K562 (cell line): ENCODE results near the gene GEMIN7. TPM values are rescaled to one million over a fixed set of nuclear protein-coding genes. Genes with fewer than 3 reads are reported as not detected.

Experiments used
- ATAC-seq: fragments of 200-7000 bp; cut with Tn5 transposase; 3 replicates; pipeline ENCODE4 v1.9.1; 2020; ENCODE audit warnings: moderate library complexity
- BruUV-seq: library from RNA; stranded (reverse); fragments of 400-500 nt; replicated peaks from 2 replicates; lab custom pipeline; 2021; lab: Mats Ljungman, UMichigan
- CTCF ChIA-PET: fragments of 300-600 bp; formaldehyde crosslinking; extraction: SDS; loops from one replicate; lab custom pipeline; 2021; ENCODE audit warnings: low intra/inter-chr PET ratio; lab: Yijun Ruan, JAX
- POLR2A ChIA-PET: fragments of 300-600, 350-650 bp; sonication (Branson Sonifier 250); formaldehyde crosslinking; extraction: SDS; loops from one replicate; lab custom pipeline; 2021; ENCODE audit warnings: antibody characterized with exemption, inconsistent platforms; lab: Yijun Ruan, JAX
- DNase-seq, 4 experiments: peaks; one replicate each; pipeline versions ENCODE4 v3.0.0 to v3.0.0-alpha.2; 2011 to 2018; ENCODE audit warnings: low spot score in 3 of 4, mixed read lengths in 3 of 4; ENCODE audit errors: extremely low read depth in 1 of 4
- FAIRE-seq: peaks from 2 replicates; lab custom pipeline; 2011; peaks lifted over from hg19 to GRCh38; lab: Jason Lieb, UNC
- H2AFZ ChIP-seq: 2 replicates; pipeline ENCODE4 v1.6.0; 2011; ENCODE audit warnings: low read depth, low read length, control low read depth, inconsistent platforms
- H3K27ac ChIP-seq: fragments of 200-600 bp; 3 replicates; pipeline ENCODE4 v1.8.0; 2011; ENCODE audit warnings: low read depth, mild to moderate bottlenecking, control low read depth, inconsistent platforms, low read length, moderate library complexity, mixed read lengths; ENCODE audit errors: extremely low read depth
- H3K27me3 ChIP-seq, 2 experiments: fragments of 300-600 bp in 1 of 2; 2 replicates in 1 of 2; 3 replicates in 1 of 2; pipeline versions ENCODE4 v1.6.0 to v1.8.0; 2011; ENCODE audit warnings: inconsistent platforms in 2 of 2, low read length in 2 of 2, mild to moderate bottlenecking in 1 of 2, mixed read lengths in 1 of 2, moderate library complexity in 1 of 2; ENCODE audit not compliant: control insufficient read depth in 2 of 2, insufficient read depth in 2 of 2
- H3K36me3 ChIP-seq: fragments of 300-600 bp; 3 replicates; pipeline ENCODE4 v1.8.0; 2011; ENCODE audit warnings: mild to moderate bottlenecking, low read length, inconsistent platforms; ENCODE audit not compliant: control insufficient read depth, insufficient read depth
- H3K4me1 ChIP-seq, 2 experiments: fragments of 200-600 bp in 1 of 2; replicated peaks in 1 of 2; 2 replicates in 1 of 2; 3 replicates in 1 of 2; pipeline versions ENCODE4 v1.5.1 to v1.8.0; 2011; ENCODE audit warnings: inconsistent platforms in 2 of 2, low read length in 2 of 2, mild to moderate bottlenecking in 1 of 2, mixed read lengths in 1 of 2, moderate library complexity in 1 of 2; ENCODE audit not compliant: control insufficient read depth in 2 of 2, insufficient read depth in 2 of 2
- H3K4me2 ChIP-seq: 2 replicates; pipeline ENCODE4 v1.6.1; 2011; ENCODE audit warnings: low read length, control low read depth, inconsistent platforms, mixed read lengths; ENCODE audit not compliant: insufficient read depth
- H3K4me3 ChIP-seq: fragments of 200-600 bp; sonication (generic), shearing (Covaris generic); 2 replicates; pipeline ENCODE4 v1.5.1; 2016; ENCODE audit warnings: control low read depth, inconsistent platforms
- H3K79me2 ChIP-seq: fragments of 200-600 bp; 3 replicates; pipeline ENCODE4 v1.8.0; 2011; ENCODE audit warnings: low read length, inconsistent platforms; ENCODE audit not compliant: control insufficient read depth, insufficient read depth
- H3K9ac ChIP-seq, 2 experiments: 2 replicates each; pipeline versions ENCODE4 v1.6.0 to v1.6.1; 2011; ENCODE audit warnings: low read depth in 2 of 2, low read length in 2 of 2, control low read depth in 1 of 2, inconsistent platforms in 1 of 2, mild to moderate bottlenecking in 1 of 2, mixed read lengths in 1 of 2; ENCODE audit not compliant: insufficient read depth in 1 of 2
- H3K9me1 ChIP-seq: one replicate; pipeline ENCODE4 v1.6.0; 2011; ENCODE audit warnings: inconsistent platforms, mild to moderate bottlenecking, low read length, moderate library complexity; ENCODE audit not compliant: control insufficient read depth, insufficient read depth
- H3K9me3 ChIP-seq: replicated peaks from 2 replicates; pipeline ENCODE4 v1.5.1; 2011; ENCODE audit warnings: low read depth, low read length, inconsistent platforms; ENCODE audit not compliant: control insufficient read depth, insufficient read depth
- H4K20me1 ChIP-seq: replicated peaks from 2 replicates; pipeline ENCODE4 v1.6.1; 2011; ENCODE audit warnings: low read length, inconsistent platforms, mixed read lengths; ENCODE audit not compliant: control insufficient read depth, insufficient read depth
- CBX5 ChIP-seq: IDR thresholded peaks from 2 replicates; pipeline ENCODE4 v1.6.1; 2014; ENCODE audit warnings: low read depth, borderline replicate concordance
- DMBX1 ChIP-seq: fragments of 250-450 bp; sonication (Bioruptor Pico); IDR thresholded peaks from 2 replicates; pipeline ENCODE4 v1.8.0; 2022; ENCODE audit warnings: inconsistent platforms, mild to moderate bottlenecking, moderate library complexity, borderline replicate concordance
- GABPB1 ChIP-seq: sonication (generic); formaldehyde crosslinking; IDR thresholded peaks from 2 replicates; pipeline ENCODE4 v1.8.0; 2022; ENCODE audit warnings: mild to moderate bottlenecking, missing genetic modification reagents
- KLF13 ChIP-seq: fragments of 450-650 bp; IDR thresholded peaks from 2 replicates; pipeline ENCODE4 v1.6.1; 2016; ENCODE audit warnings: missing genetic modification characterization, low read depth, mild to moderate bottlenecking, missing compliant biosample characterization, moderate library complexity, borderline replicate concordance
- MYNN ChIP-seq, 2 experiments: sonication (generic); formaldehyde crosslinking in 1 of 2; IDR thresholded peaks; 2 replicates each; pipeline versions ENCODE4 v1.5.0 to v1.6.1; 2016 to 2020; ENCODE audit warnings: antibody characterized with exemption in 1 of 2, missing genetic modification reagents in 1 of 2
- POLR2H ChIP-seq: IDR thresholded peaks from 2 replicates; pipeline ENCODE4 v1.6.1; 2016; ENCODE audit warnings: missing genetic modification characterization, low read depth, mild to moderate bottlenecking, control low read depth, missing compliant biosample characterization, moderate library complexity
- RBFOX2 ChIP-seq: fragments of 200-400 bp; formaldehyde crosslinking; IDR thresholded peaks from 2 replicates; pipeline ENCODE4 v1.6.1; 2017; ENCODE audit warnings: low read depth, mild to moderate bottlenecking, low read length, moderate library complexity
- REST ChIP-seq, 2 experiments: fragments of 450-650 bp; formaldehyde crosslinking in 1 of 2; IDR thresholded peaks; 2 replicates each; pipeline versions ENCODE4 v1.4.0 to v1.6.1; 2014 to 2020; ENCODE audit warnings: mild to moderate bottlenecking in 2 of 2, borderline replicate concordance in 1 of 2, low read depth in 1 of 2
- SNRNP70 ChIP-seq: fragments of 200-400 bp; formaldehyde crosslinking; optimal IDR thresholded peaks from 2 replicates; pipeline ENCODE3; 2017; ENCODE audit warnings: low read depth, low read length
- TOE1 ChIP-seq, 2 experiments: fragments of 450-650 bp in 1 of 2; sonication (generic) in 1 of 2; formaldehyde crosslinking in 1 of 2; IDR thresholded peaks; 2 replicates each; pipeline versions ENCODE4 v1.7.1 to v1.8.0; 2016 to 2022; ENCODE audit warnings: borderline replicate concordance in 2 of 2, mild to moderate bottlenecking in 2 of 2, antibody characterized with exemption in 1 of 2, inconsistent platforms in 1 of 2, low read depth in 1 of 2, missing genetic modification reagents in 1 of 2, moderate library complexity in 1 of 2
- ZKSCAN1 ChIP-seq: fragments of 150-350 bp; IDR thresholded peaks from 2 replicates; pipeline ENCODE4 v1.6.1; 2016; ENCODE audit warnings: low read depth, low read length
- WGBS: fragments of 100-300 bp; shearing (Covaris generic); methylation state at CpG from one replicate; pipeline ENCODE4 v1.1.6; 2016; ENCODE audit warnings: low coverage, mixed read lengths; ENCODE audit not compliant: insufficient coverage; ENCODE audit errors: missing lambda C conversion rate; 5-methylcytosine and 5-hydroxymethylcytosine counted together
- in situ Hi-C: fragments of 300-500 bp; cut with MboI; formaldehyde crosslinking; loops from 4 replicates; pipeline ENCODE4 v1.15.0; 2018; ENCODE audit warnings: inconsistent platforms, mixed read lengths
- intact Hi-C: fragments of 100-400 bp; cut with micrococcal nuclease; formaldehyde crosslinking; loops from 2 replicates; pipeline ENCODE4 v1.14.2; 2022
- polyA plus RNA-seq, 8 experiments: library from polyadenylated mRNA; depleted of rRNA in 4 of 8; stranded (reverse) in 5 of 8; unstranded in 3 of 8; fragments of >200 nt; fragmentation: Nextera tagmentation in 2 of 8; fragmentation: Illumina TruSeq in 1 of 8; extraction: Ambion mirVana in 2 of 8; extraction: Trizol in 1 of 8; gene quantifications; 2 replicates each; pipeline versions ENCODE4 v1.2.1 to v1.2.3, GENCODE V29; 2011 to 2014; ENCODE audit warnings: inconsistent platforms in 1 of 8, missing spikeins in 1 of 8
- total RNA-seq, 7 experiments: library from RNA; depleted of rRNA in 6 of 7; stranded (reverse); fragments of >200 nt in 6 of 7; fragmentation: Illumina TruSeq in 2 of 7; extraction: Trizol in 2 of 7; gene quantifications; 2 replicates each; pipeline versions ENCODE4 v1.2.1 to v1.2.3, GENCODE V29; 2011 to 2021; ENCODE audit warnings: low replicate concordance in 1 of 7

GEMIN7 gene
- total and polyA plus RNA-seq, 9 of the 15 experiments (the other 6 are each of a cell fraction or from before 2014, with no cell fraction given), result 23.1 to 124 (median 54.9) TPM

DNA sequence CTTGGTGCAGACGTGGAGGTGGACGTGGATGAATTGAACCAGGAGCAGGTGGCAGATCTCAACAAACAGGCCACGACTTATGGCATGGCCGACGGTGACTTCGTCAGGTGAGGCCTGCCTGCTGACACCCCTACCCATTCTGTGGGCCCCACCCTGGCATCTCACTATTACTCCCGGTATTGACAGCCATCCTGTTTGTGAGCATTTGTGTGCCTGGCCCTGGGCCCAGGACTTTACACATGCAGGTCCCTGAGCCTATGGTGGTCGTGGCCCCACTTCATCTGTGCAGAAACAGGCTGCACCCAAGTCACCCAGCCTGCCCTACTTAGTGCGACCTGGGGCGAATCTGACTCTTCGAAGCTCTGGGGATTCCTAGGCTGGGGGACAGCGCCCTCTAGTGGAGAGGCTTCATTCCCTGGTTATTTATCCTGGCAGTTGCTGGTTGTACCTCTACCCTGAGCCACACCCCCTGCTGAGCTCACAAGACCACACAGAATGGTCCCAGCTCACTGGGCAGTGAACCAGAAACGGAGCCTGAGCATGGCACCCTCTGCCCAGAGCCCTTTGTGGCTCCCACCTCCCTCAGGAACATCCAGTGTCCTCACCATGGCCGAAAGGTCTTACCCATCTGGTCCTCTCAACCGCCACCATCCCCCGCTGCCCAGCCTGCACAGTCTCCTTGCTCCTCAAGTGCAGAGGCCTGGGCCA, 19.6 kb upstream of the GEMIN7 start:
- BruUV-seq, result no TSS peak
- FAIRE-seq, result peak; percentile 93
- Histone ChIP-seq H3K27me3 (no peaks in the 10 kb centered on the region), H3K79me2 (no peaks in the 10 kb centered on the region; the same call in 2 of the 3 replicates), H3K9ac (no peak overlapping the region), H3K27ac (no peak overlapping the region), H4K20me1 (peaks cover 25% of the 10 kb centered on the region), H3K9me3 (no peaks in the 10 kb centered on the region), H3K36me3 (peaks cover 90% of the 10 kb centered on the region), H3K4me3 (no peak overlapping the region), H3K9me1 (no peaks in the 10 kb centered on the region), H3K4me2 (no peak overlapping the region), H3K4me1 (peaks cover 0 to 29% of the 10 kb centered on the region in 2 experiments; a peak in 2 of 5 replicates), H2AFZ (no peak overlapping the region)
- intact Hi-C loops, result loop anchor here (1.0 to 5.0 kb wide), 2 partner anchors 42 to 157 kb away; no protein-coding TSS in a partner anchor
- POLR2A ChIA-PET, result interaction anchor here (0.6 to 1.2 kb wide), 6 partner anchors 10 to 170 kb away, joined by 3 to 7 read pairs (median 4); partner anchors contain the start of genes CLASRP and GEMIN7
- ATAC-seq, result peak; percentile 96
- in situ Hi-C loops, result loop anchor here (10.0 kb wide), 1 partner anchor 165 kb away; the partner anchor contains the start of gene TOMM40
- peak; percentile 71 to 88 (median 79) for DNase-seq
- CTCF ChIA-PET, result interaction anchor here (1.3 to 2.0 kb wide), 2 partner anchors 71 to 156 kb away, joined by 7 to 11 read pairs; no protein-coding TSS in a partner anchor
- WGBS, result 60% methylated on average over 16 of the region's 16 CpGs
- TF ChIP-seq ZKSCAN1 (peak; percentile 68), CBX5 (no peak), REST (IDR thresholded peaks at IDR 0.05; ENCODE audit: borderline replicate concordance) (peak; percentile 72), REST (CRISPR knock-in tag; IDR thresholded peaks at IDR 0.05; ENCODE audit: low read depth) (no peak), MYNN (IDR thresholded peaks at IDR 0.05) (peak; percentile 41; the same call in 1 of the 2 replicates), MYNN (CRISPR knock-in tag; IDR thresholded peaks at IDR 0.05) (no peak), GABPB1 (CRISPR knock-in tag) (no peak), KLF13 (tag) (peak; percentile 38; the same call in 1 of the 2 replicates), SNRNP70 (no peak), DMBX1 (CRISPR knock-in tag) (no peak), POLR2H (tag) (no peak), RBFOX2 (0 out of 2 replicates have a peak, but pooled peaks have one; percentile 28), TOE1 (IDR thresholded peaks at IDR 0.05; ENCODE audit: borderline replicate concordance) (no peak), TOE1 (CRISPR knock-in tag; IDR thresholded peaks at IDR 0.05; ENCODE audit: borderline replicate concordance, low read depth) (0 out of 2 replicates have a peak, but pooled peaks have one; percentile 28)
